GM19397 (cell line): ENCODE measurements around the gene SALL1.

Experiments
- ATAC-seq: cut with Tn5 transposase; IDR thresholded peaks from one replicate; pipeline ENCODE4 v1.9.1; 2021; ENCODE audit warnings: mild to moderate bottlenecking, moderate library complexity; ENCODE audit not compliant: unreplicated experiment

SALL1 gene

GRCh38 chr16:51143196-51143977 is 7.7 kb downstream of the SALL1 start:
- ATAC-seq = no peak

- ATAC-seq = no peak
These were observed 9.5 kb downstream of the SALL1 start for GRCh38 chr16:51141541-51141940.

- no peak for ATAC-seq
These were observed 10.0 kb downstream of the SALL1 start for GRCh38 chr16:51141106-51141505.

GRCh38 chr16:51140112-51140511 is 11.0 kb downstream of the SALL1 start:
- ATAC-seq = no peak

GRCh38 chr16:51139568-51139967 is 11.5 kb downstream of the SALL1 start:
- ATAC-seq = no peak

- no peak for ATAC-seq
These were observed 12.9 kb downstream of the SALL1 start for GRCh38 chr16:51138178-51138577.

GRCh38 chr16:51137097-51137496 is 14.0 kb downstream of the SALL1 start:
- no peak for ATAC-seq

GRCh38 chr16:51134876-51135275 is 16.2 kb downstream of the SALL1 start:
- ATAC-seq = no peak

GRCh38 chr16:51134269-51134812 is 16.7 kb downstream of the SALL1 start:
- no peak for ATAC-seq

GRCh38 chr16:51133688-51134087 is 17.4 kb downstream of the SALL1 start:
- no peak for ATAC-seq

GRCh38 chr16:51133183-51133582 is 17.9 kb downstream of the SALL1 start:
- ATAC-seq = no peak

- ATAC-seq = no peak
These were observed 18.5 kb downstream of the SALL1 start for GRCh38 chr16:51132490-51133115.

- ATAC-seq = no peak
These were observed 19.5 kb downstream of the SALL1 start for GRCh38 chr16:51131619-51132018.

- no peak for ATAC-seq
These were observed 22.0 kb downstream of the SALL1 start for GRCh38 chr16:51129105-51129504.

GRCh38 chr16:51125992-51126391 is 25.1 kb downstream of the SALL1 start:
- ATAC-seq = no peak

GRCh38 chr16:51124896-51125295 is 26.2 kb downstream of the SALL1 start:
- ATAC-seq = no peak

GRCh38 chr16:51121850-51122249 is 29.2 kb downstream of the SALL1 start:
- no peak for ATAC-seq

GRCh38 chr16:51120730-51121347 is 30.2 kb downstream of the SALL1 start:
- ATAC-seq = no peak

GRCh38 chr16:51119973-51120729 is 30.9 kb downstream of the SALL1 start:
- ATAC-seq = no peak

GRCh38 chr16:51119556-51119955 is 31.5 kb downstream of the SALL1 start:
- no peak for ATAC-seq

GRCh38 chr16:51116353-51116752 is 34.7 kb downstream of the SALL1 start:
- no peak for ATAC-seq
